Endodermal cell (in vitro differentiated cells): ENCODE data around the gene BMP7. TPM values are rescaled to one million over a fixed set of nuclear protein-coding genes. Genes with fewer than 3 reads are reported as not detected.

Experiments
- DNase-seq: peaks from one replicate; pipeline ENCODE4 v3.0.0-alpha.2; 2017
- H3K27ac ChIP-seq: 2 replicates; pipeline ENCODE4 v1.5.1; 2013; ENCODE audit warnings: mild to moderate bottlenecking, low read depth, low read length, moderate library complexity
- H3K27me3 ChIP-seq: 2 replicates; pipeline ENCODE4 v1.6.1; 2013; ENCODE audit warnings: mild to moderate bottlenecking, low read length, moderate library complexity; ENCODE audit not compliant: insufficient read depth, control insufficient read depth, poor library complexity, severe bottlenecking
- H3K36me3 ChIP-seq: 2 replicates; pipeline ENCODE4 v1.7.0; 2013; ENCODE audit warnings: mild to moderate bottlenecking, low read length, moderate library complexity; ENCODE audit not compliant: control insufficient read depth, insufficient read depth
- H3K4me1 ChIP-seq: one replicate; pipeline ENCODE4 v1.7.0; 2013; ENCODE audit warnings: low read length; ENCODE audit not compliant: control insufficient read depth, insufficient read depth
- H3K4me3 ChIP-seq: 2 replicates; pipeline ENCODE4 v1.5.1; 2013; ENCODE audit warnings: mild to moderate bottlenecking, low read length, moderate library complexity
- H3K9ac ChIP-seq: 2 replicates; pipeline ENCODE4 v1.6.1; 2013; ENCODE audit warnings: mild to moderate bottlenecking, low read length, moderate library complexity; ENCODE audit not compliant: poor library complexity, severe bottlenecking; ENCODE audit errors: extremely low read depth
- H3K9me3 ChIP-seq: 2 replicates; pipeline ENCODE4 v1.6.1; 2013; ENCODE audit warnings: mild to moderate bottlenecking, low read length, moderate library complexity; ENCODE audit not compliant: control insufficient read depth
- H3K27ac Mint-ChIP-seq: 2 replicates; pipeline ENCODE4 v1.8.0; 2020; ENCODE audit warnings: mixed read lengths
- H3K27me3 Mint-ChIP-seq: 2 replicates; pipeline ENCODE4 v1.8.0; 2021; ENCODE audit warnings: mild to moderate bottlenecking, mixed read lengths; ENCODE audit not compliant: insufficient read depth
- H3K36me3 Mint-ChIP-seq: 2 replicates; pipeline ENCODE4 v1.8.0; 2020; ENCODE audit warnings: low read depth, mixed read lengths
- H3K4me1 Mint-ChIP-seq: 2 replicates; pipeline ENCODE4 v1.8.0; 2020; ENCODE audit warnings: mixed read lengths
- H3K4me3 Mint-ChIP-seq: 2 replicates; pipeline ENCODE4 v1.8.0; 2020; ENCODE audit warnings: mild to moderate bottlenecking, moderate library complexity, mixed read lengths
- H3K9me3 Mint-ChIP-seq: 2 replicates; pipeline ENCODE4 v1.8.0; 2020; ENCODE audit warnings: mild to moderate bottlenecking, mixed read lengths
- CTCF ChIP-seq: fragments of 200-600 bp; sonication (generic); conservative IDR thresholded peaks from 2 replicates; pipeline ENCODE4 v1.5.0; 2021; ENCODE audit warnings: antibody characterized with exemption, mild to moderate bottlenecking
- WGBS, 2 experiments: methylation state at CpG; one replicate each; pipeline versions ENCODE4 v1.1.5 to v1.1.7; 2013; ENCODE audit warnings: missing lambda C conversion rate in 2 of 2, mixed read lengths in 1 of 2; ENCODE audit not compliant: insufficient coverage in 1 of 2, insufficient read length in 1 of 2; 5-methylcytosine and 5-hydroxymethylcytosine counted together
- total RNA-seq, 2 donors: library from RNA; stranded (reverse); fragmentation: NEBNext Ultra II Directional in 1 of 2; extraction: Animal tissue kit (Norgen Biotek cat#: 25700) in 1 of 2; gene quantifications; 2 replicates in 1 of 2; 3 replicates in 1 of 2; pipeline ENCODE4 v1.2.1, GENCODE V29; 2021

The BMP7 gene
- total RNA-seq, 2 donors from 2014 or later: 45.6 to 49.6 TPM

- Histone ChIP-seq H3K9me3 (no peaks in the 10 kb centered on the region), H3K27ac (no peak overlapping the region), H3K9ac (no peak overlapping the region), H3K27me3 (no peaks in the 10 kb centered on the region), H3K4me1 (no peaks in the 10 kb centered on the region), H3K36me3 (peaks cover 17% of the 10 kb centered on the region), H3K4me3 (no peak overlapping the region)
- H3K27ac Mint-ChIP-seq: no peak overlapping the region
- peaks cover 4% of the 10 kb centered on the region for H3K4me1 Mint-ChIP-seq
- no peak for DNase-seq
- TF ChIP-seq CTCF: no peak
- WGBS, 2 experiments: 92 to 97% methylated on average over 6 to 9 of the region's 9 CpGs
- no peaks in the 10 kb centered on the region for H3K27me3 Mint-ChIP-seq
- H3K9me3 Mint-ChIP-seq: peaks cover 3% of the 10 kb centered on the region
- peaks cover 56% of the 10 kb centered on the region for H3K36me3 Mint-ChIP-seq
- no peak overlapping the region for H3K4me3 Mint-ChIP-seq
Observed at GRCh38 chr20:57174737-57175136, 91.7 kb downstream of the BMP7 start.

GRCh38 chr20:57173986-57174385, 92.5 kb downstream of the BMP7 start:
- Mint-ChIP-seq H3K27me3 (no peaks in the 10 kb centered on the region), H3K9me3 (peaks cover 3% of the 10 kb centered on the region), H3K4me1 (peaks cover 4% of the 10 kb centered on the region), H3K27ac (no peak overlapping the region), H3K4me3 (no peak overlapping the region), H3K36me3 (peaks cover 62% of the 10 kb centered on the region)
- Histone ChIP-seq H3K27ac (no peak overlapping the region), H3K36me3 (peaks cover 22% of the 10 kb centered on the region), H3K4me3 (no peak overlapping the region), H3K9ac (no peak overlapping the region), H3K9me3 (no peaks in the 10 kb centered on the region), H3K27me3 (no peaks in the 10 kb centered on the region), H3K4me1 (no peaks in the 10 kb centered on the region)
- DNase-seq: no peak
- TF ChIP-seq CTCF: no peak
- WGBS, 2 experiments: 96% methylated on average over 3 to 5 of the region's 5 CpGs

GRCh38 chr20:57173041-57173440, 93.4 kb downstream of the BMP7 start:
- no peak for DNase-seq
- peaks cover 67% of the 10 kb centered on the region for H3K36me3 Mint-ChIP-seq

More at GRCh38 chr20:57173041-57173440, 93.4 kb downstream of the BMP7 start:
- Histone ChIP-seq H3K27me3 (no peaks in the 10 kb centered on the region), H3K4me3 (no peak overlapping the region), H3K9me3 (no peaks in the 10 kb centered on the region), H3K9ac (no peak overlapping the region), H3K4me1 (no peaks in the 10 kb centered on the region), H3K27ac (no peak overlapping the region), H3K36me3 (peaks cover 22% of the 10 kb centered on the region)
- peaks cover 3% of the 10 kb centered on the region for H3K9me3 Mint-ChIP-seq
- no peak overlapping the region for H3K4me3 Mint-ChIP-seq
- no peak for TF ChIP-seq CTCF
- peaks cover 7% of the 10 kb centered on the region for H3K4me1 Mint-ChIP-seq
- H3K27ac Mint-ChIP-seq: no peak overlapping the region
- WGBS, 2 experiments: 78 to 91% methylated on average over 6 to 15 of the region's 15 CpGs
- H3K27me3 Mint-ChIP-seq: no peaks in the 10 kb centered on the region
